Stimulated activated CD8-positive, alpha-beta memory T cell treated with anti-CD3 and anti-CD28 coated beads, Interleukin-4, amount 100 ng/mL, for 24 hours (primary cell): Measurements from ENCODE around the gene NUPR1.
"Not testable (repeated sequence)": the region's sequence is repeated elsewhere in the genome, so short reads cannot be mapped to it uniquely, and the experiment has no call there.

Source experiments
- DNase-seq: peaks from one replicate; pipeline ENCODE4 v3.0.0-alpha.2; 2020; ENCODE audit warnings: low read depth

Gene NUPR1

GRCh38 chr16:28498666-28499381, 40.0 kb downstream of the NUPR1 start:
- no peak for DNase-seq

- DNase-seq, result no peak
Measured at GRCh38 chr16:28497861-28498599, 40.7 kb downstream of the NUPR1 start.

GRCh38 chr16:28497386-28497785, 41.4 kb downstream of the NUPR1 start:
- no peak for DNase-seq

GRCh38 chr16:28496844-28497243, 41.9 kb downstream of the NUPR1 start:
- no peak for DNase-seq

DNA sequence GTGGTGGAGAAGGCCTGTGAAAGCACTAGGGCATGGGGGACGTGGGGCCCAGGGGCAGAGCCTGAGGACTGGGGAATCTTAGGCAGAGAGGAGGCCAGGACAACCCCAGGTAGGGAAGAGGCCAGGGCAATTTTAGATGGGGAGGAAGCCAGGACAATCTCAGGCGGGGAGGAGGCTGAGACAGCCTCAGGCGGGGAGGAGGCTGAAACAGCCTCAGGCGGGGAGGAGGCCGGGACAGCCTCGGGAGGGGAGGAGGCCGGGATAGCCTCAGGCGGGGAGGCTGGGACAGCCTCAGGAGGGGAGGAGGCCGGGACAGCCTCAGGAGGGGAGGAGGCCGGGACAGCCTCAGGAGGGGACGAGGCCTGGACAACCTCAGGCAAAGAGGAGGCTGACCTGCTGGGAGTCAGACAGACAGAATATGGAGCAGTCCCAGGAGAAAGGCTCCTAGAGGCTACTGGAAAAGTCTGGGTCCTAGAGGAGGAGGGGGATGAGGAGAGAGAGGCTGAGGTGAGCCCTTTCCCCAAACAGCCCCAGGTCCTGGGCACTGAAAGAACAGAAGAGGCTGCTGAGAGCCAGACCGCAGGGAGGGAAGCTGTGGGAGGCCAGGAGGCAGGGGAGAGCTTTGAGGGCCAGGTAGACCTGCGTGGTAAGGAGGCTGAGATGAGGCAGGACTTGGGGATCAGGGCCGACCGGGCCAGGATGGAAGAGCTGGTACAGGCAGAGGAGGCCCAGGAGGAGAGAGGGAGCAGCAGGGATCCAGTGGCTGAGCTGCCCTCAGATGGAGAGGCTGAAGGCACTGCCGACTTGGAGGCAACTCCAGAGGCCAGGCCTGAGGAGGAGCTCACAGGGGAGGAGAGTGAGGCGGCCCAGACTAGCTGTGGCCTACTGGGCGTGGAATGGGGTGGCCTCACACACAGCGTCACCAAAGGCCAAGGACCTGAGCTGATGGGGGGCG, 42.7 kb downstream of the NUPR1 start:
- DNase-seq, result no peak

- no peak for DNase-seq
Measured at GRCh38 chr16:28495098-28495793, 43.5 kb downstream of the NUPR1 start.

- peak; percentile 79 for DNase-seq
Measured at GRCh38 chr16:28494121-28494851, 44.5 kb downstream of the NUPR1 start, which contains the start of gene APOBR. TSS of gene APOBR (plus strand) at chr16:28494643. CDS start at chr16:28494682, 39 bp downstream.

DNA sequence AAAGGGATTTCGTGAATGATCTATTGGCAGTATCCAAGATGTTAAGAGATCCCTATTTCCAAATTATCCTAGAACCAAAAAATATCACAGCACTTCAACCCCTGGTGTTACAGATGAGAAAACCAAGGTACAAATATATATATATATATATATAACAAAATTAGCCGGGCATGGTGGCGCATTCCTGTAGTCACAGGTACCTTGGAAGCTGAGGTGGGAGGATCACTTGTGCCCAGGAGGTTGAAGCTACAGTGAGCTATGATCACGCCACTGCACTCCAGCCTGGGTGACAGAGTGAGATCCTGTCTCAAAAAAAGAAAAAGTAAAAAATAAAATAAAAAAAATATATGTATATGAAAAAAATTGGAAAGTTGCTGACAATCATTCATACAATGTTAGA, 46.3 kb downstream of the NUPR1 start:
- no peak for DNase-seq

- DNase-seq, result peak; percentile 76
Measured at GRCh38 chr16:28491970-28492474, 46.8 kb downstream of the NUPR1 start, which contains the start of gene CLN3. TSS of gene CLN3 (minus strand) at chr16:28492074. CDS start at chr16:28491759, 315 bp downstream.

DNA sequence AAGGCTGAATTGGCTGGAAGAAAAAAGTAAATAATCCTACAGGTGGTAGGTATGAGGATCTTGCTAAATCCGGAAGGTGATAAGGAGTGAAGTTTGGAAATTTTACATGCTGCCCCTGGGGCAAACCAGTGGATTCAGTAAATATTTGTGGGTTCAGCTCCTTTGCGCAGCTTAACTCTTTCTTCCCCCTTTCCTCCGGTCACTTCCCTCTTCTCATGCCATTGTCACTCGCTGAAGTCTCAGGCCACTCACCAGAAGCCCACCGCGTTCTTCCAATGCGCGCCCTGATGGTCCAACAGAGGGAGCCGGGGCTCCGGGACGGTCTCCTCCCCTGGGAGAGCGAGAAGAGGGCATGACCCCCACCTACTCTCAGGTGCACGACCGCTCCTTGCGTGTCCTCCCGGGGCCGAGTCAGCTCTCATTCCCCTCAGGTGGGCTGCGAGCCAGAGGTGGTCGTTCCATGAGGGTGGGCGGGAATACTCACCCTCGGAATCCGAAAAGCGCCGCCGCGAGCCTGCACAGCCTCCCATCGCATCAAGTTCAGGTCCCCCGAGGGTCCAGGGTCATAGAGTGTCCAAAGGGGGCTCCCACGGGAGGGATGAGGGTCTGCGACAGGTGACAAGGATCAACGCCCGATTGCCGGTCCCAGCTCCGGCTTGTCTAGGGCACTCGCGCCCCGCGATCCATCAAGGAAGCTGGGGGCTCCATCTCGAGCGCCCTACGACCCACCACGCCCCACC, 47.4 kb downstream of the NUPR1 start:
- DNase-seq, result peak; percentile 8

GRCh38 chr16:28486266-28486665, 52.5 kb downstream of the NUPR1 start:
- no peak for DNase-seq

GRCh38 chr16:28483361-28483760, 55.4 kb downstream of the NUPR1 start:
- not testable (repeated sequence) for DNase-seq
